ENCODE results near the gene COL17A1. TPM values are rescaled to one million over a fixed set of nuclear protein-coding genes. Genes with fewer than 3 reads are reported as not detected.

Gene COL17A1
- total and polyA plus RNA-seq, 9 of the 15 experiments (the other 6 are each of a cell fraction or from before 2014, with no cell fraction given), result not detected

DNA sequence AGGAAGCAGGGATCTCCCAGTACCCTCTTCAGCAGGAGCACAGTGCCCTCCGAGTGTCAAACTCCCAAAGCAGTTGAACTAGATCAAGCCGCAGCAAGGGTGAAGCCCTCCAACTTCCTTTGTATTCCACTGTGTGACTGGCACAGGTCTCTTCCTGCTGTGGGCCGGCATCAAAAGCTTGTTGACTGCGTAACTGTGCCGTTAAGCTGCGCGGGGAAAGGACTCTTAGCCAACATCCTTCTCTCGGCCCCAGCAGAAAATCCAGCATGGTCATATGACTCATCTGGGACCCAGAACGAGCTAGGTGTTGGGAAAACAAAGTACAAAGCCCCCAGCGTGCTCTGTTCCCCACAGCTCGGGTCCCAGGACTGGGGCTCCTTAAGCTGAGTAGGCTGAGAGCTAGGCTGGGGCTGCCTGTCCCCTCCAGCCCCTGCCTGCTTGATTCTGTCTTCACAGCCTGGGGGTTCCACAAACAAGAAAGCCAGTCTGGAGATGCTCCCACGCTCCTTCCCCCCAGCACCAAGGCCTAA is 52.2 kb downstream of the COL17A1 start (continued):
- TF ChIP-seq MED1 (CRISPR knock-in tag; IDR thresholded peaks at IDR 0.05; ENCODE audit: borderline replicate concordance), result no peak

DNA sequence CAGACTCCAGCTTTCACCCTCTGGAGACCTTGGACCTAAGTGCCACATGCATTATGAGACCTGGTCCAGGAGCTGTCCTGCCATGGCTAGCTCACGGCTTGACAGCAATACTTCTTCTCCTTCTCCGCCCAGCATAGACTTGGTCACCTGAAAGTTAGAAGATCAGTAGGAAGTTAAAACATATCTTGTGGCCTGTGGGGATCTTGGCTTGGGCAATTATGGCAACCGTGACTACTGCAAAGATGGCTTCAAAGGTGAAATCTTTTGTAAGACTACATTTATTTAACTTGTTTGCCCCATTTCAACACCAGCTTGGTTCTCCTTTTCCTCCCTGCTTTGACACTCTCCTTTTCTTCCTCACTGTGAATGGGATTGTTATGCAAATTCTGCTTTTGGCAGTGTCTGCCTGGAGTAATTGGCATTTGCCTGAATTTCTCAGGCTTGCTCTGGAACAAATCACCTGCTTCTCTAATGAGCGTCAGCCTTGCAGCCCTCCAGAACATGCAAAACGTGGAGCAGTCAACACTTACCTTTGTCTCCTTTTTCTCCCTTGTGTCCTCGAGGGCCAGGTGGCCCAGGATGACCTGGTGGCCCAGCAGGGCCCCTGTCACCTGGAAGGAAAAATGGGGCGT is 53.4 kb downstream of the COL17A1 start:
- intact Hi-C loops (cut with micrococcal nuclease) (no loop called here), in situ Hi-C loops (cut with MboI) (no loop called here)
- Histone ChIP-seq H3K4me3 (no peak overlapping the region), H3K9ac (ENCODE audit: insufficient read depth in 1 of 2, low read depth in 2 of 2, low read length in 2 of 2) (no peak overlapping the region), H3K4me2 (ENCODE audit: insufficient read depth, low read length) (no peak overlapping the region), H3K27me3 (ENCODE audit: control insufficient read depth in 2 of 2, insufficient read depth in 2 of 2, low read length in 2 of 2) (no peaks in the 10 kb centered on the region), H3K4me1 (replicated peaks in 1 of 2; ENCODE audit: control insufficient read depth in 2 of 2, insufficient read depth in 2 of 2, low read length in 2 of 2) (peaks cover 0 to 5% of the 10 kb centered on the region in 2 experiments; a peak in 2 of 5 replicates), H3K36me3 (ENCODE audit: control insufficient read depth, insufficient read depth, low read length) (peaks cover 24% of the 10 kb centered on the region; the same call in 2 of the 3 replicates), H3K9me1 (ENCODE audit: control insufficient read depth, insufficient read depth, low read length) (no peaks in the 10 kb centered on the region), H3K27ac (ENCODE audit: extremely low read depth, low read depth, low read length) (no peak overlapping the region), H3K9me3 (replicated peaks; ENCODE audit: control insufficient read depth, insufficient read depth, low read depth, low read length) (no peaks in the 10 kb centered on the region), H3K79me2 (ENCODE audit: control insufficient read depth, insufficient read depth, low read length) (no peaks in the 10 kb centered on the region), H2AFZ (ENCODE audit: low read depth, low read length) (no peak overlapping the region), H4K20me1 (replicated peaks; ENCODE audit: control insufficient read depth, insufficient read depth, low read length) (no peaks in the 10 kb centered on the region)
- ChIA-PET POLR2A (interaction anchor here (0.6 to 1.0 kb wide), 2 partner anchors 16 to 110 kb away, joined by 3 to 4 read pairs; no protein-coding TSS in a partner anchor), CTCF (ENCODE audit: low intra/inter-chr PET ratio) (no interaction called here)
- ATAC-seq (no peak), DNase-seq (ENCODE audit: extremely low read depth in 1 of 4, low spot score in 3 of 4) (no peak), FAIRE-seq (no peak)
- BruUV-seq (replicated peaks), result no TSS peak
- 70% methylated on average over 6 of the region's 7 CpGs for WGBS (ENCODE audit: insufficient coverage, low coverage, missing lambda C conversion rate)
- TF ChIP-seq ZNF785 (CRISPR knock-in tag; IDR thresholded peaks at IDR 0.05) (no peak), NR2C1 (IDR thresholded peaks at IDR 0.05) (no peak), NR2C1 (tag; IDR thresholded peaks at IDR 0.05) (no peak), PHF8 (IDR thresholded peaks at IDR 0.05; ENCODE audit: borderline replicate concordance, low read length) (no peak), RBM34 (IDR thresholded peaks at IDR 0.05; ENCODE audit: borderline replicate concordance, insufficient read depth, low read length) (no peak), SRF (CRISPR knock-in tag; IDR thresholded peaks at IDR 0.05) (no peak), MTF1 (CRISPR knock-in tag; IDR thresholded peaks at IDR 0.05; ENCODE audit: borderline replicate concordance) (no peak)
- TF ChIP-seq, protein P1, sequence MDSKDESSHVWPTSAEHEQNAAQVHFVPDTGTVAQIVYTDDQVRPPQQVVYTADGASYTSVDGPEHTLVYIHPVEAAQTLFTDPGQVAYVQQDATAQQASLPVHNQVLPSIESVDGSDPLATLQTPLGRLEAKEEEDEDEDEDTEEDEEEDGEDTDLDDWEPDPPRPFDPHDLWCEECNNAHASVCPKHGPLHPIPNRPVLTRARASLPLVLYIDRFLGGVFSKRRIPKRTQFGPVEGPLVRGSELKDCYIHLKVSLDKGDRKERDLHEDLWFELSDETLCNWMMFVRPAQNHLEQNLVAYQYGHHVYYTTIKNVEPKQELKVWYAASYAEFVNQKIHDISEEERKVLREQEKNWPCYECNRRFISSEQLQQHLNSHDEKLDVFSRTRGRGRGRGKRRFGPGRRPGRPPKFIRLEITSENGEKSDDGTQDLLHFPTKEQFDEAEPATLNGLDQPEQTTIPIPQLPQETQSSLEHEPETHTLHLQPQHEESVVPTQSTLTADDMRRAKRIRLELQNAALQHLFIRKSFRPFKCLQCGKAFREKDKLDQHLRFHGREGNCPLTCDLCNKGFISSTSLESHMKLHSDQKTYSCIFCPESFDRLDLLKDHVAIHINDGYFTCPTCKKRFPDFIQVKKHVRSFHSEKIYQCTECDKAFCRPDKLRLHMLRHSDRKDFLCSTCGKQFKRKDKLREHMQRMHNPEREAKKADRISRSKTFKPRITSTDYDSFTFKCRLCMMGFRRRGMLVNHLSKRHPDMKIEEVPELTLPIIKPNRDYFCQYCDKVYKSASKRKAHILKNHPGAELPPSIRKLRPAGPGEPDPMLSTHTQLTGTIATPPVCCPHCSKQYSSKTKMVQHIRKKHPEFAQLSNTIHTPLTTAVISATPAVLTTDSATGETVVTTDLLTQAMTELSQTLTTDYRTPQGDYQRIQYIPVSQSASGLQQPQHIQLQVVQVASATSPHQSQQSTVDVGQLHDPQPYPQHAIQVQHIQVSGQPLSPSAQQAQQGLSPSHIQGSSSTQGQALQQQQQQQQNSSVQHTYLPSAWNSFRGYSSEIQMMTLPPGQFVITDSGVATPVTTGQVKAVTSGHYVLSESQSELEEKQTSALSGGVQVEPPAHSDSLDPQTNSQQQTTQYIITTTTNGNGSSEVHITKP (IDR thresholded peaks at IDR 0.05; ENCODE audit: partially characterized antibody), result no peak
- TF ChIP-seq, protein P2, sequence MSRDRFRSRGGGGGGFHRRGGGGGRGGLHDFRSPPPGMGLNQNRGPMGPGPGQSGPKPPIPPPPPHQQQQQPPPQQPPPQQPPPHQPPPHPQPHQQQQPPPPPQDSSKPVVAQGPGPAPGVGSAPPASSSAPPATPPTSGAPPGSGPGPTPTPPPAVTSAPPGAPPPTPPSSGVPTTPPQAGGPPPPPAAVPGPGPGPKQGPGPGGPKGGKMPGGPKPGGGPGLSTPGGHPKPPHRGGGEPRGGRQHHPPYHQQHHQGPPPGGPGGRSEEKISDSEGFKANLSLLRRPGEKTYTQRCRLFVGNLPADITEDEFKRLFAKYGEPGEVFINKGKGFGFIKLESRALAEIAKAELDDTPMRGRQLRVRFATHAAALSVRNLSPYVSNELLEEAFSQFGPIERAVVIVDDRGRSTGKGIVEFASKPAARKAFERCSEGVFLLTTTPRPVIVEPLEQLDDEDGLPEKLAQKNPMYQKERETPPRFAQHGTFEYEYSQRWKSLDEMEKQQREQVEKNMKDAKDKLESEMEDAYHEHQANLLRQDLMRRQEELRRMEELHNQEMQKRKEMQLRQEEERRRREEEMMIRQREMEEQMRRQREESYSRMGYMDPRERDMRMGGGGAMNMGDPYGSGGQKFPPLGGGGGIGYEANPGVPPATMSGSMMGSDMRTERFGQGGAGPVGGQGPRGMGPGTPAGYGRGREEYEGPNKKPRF (IDR thresholded peaks at IDR 0.05; ENCODE audit: low read depth, low read length), result no peak
- TF ChIP-seq, protein P3, sequence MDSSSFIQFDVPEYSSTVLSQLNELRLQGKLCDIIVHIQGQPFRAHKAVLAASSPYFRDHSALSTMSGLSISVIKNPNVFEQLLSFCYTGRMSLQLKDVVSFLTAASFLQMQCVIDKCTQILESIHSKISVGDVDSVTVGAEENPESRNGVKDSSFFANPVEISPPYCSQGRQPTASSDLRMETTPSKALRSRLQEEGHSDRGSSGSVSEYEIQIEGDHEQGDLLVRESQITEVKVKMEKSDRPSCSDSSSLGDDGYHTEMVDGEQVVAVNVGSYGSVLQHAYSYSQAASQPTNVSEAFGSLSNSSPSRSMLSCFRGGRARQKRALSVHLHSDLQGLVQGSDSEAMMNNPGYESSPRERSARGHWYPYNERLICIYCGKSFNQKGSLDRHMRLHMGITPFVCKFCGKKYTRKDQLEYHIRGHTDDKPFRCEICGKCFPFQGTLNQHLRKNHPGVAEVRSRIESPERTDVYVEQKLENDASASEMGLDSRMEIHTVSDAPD (CRISPR knock-in tag; IDR thresholded peaks at IDR 0.05), result no peak
